ENCODE measurements around the gene PSMC4. TPM values are rescaled to one million over a fixed set of nuclear protein-coding genes. Genes with fewer than 3 reads are reported as not detected.

PSMC4 gene
- total RNA-seq, 1 experiment from 2014 or later, result 111 TPM

GRCh38 chr19:39994361-39994760, 23.4 kb downstream of the PSMC4 start:
- peaks cover 18 to 29% of the 10 kb centered on the region in 2 experiments for H3K9me3 Mint-ChIP-seq
- no peak overlapping the region for H3K18ac ChIP-seq (ENCODE audit: insufficient read length, low read depth, low read length)
- H3K4me1 Mint-ChIP-seq, result peaks cover 10 to 18% of the 10 kb centered on the region in 2 experiments
- TF ChIP-seq CTCF (conservative IDR thresholded peaks at IDR 0.05), result no peak
- no peak overlapping the region for H3K56ac ChIP-seq (ENCODE audit: insufficient read length, low read depth, low read length)
- no peak overlapping the region for H2BK120ac ChIP-seq (ENCODE audit: low read depth, low read length, poor library complexity, severe bottlenecking)
- no peak overlapping the region for H2BK12ac ChIP-seq (ENCODE audit: insufficient read length, low read depth, low read length)
- no peak for DNase-seq
- no peak overlapping the region for H2AFZ ChIP-seq (ENCODE audit: low read length)
- H4K8ac ChIP-seq (replicated peaks; ENCODE audit: insufficient read length, low read depth, low read length), result no peak overlapping the region
- no peak overlapping the region for H3K4me3 Mint-ChIP-seq
- H3T11ph ChIP-seq (ENCODE audit: low read length), result no peak overlapping the region
- no peak overlapping the region for H4K5ac ChIP-seq (ENCODE audit: insufficient read length, low read depth, low read length)
- no peak overlapping the region for H3K27ac Mint-ChIP-seq
- peaks cover 4% of the 10 kb centered on the region; the same call in 1 of the 2 replicates for H3K79me2 ChIP-seq (ENCODE audit: insufficient read depth, low read length)
- no peak overlapping the region for H3K9ac ChIP-seq (ENCODE audit: extremely low read depth, insufficient read length, low read length)
- no peak overlapping the region for H2BK5ac ChIP-seq (ENCODE audit: insufficient read length, low read length)
- H3K27ac ChIP-seq (ENCODE audit: insufficient read length, low read depth, low read length), result no peak overlapping the region
- no peak overlapping the region for H2BK15ac ChIP-seq (ENCODE audit: low read depth, low read length)
- no peaks in the 10 kb centered on the region for H3K79me1 ChIP-seq (ENCODE audit: insufficient read depth, low read depth, low read length, poor library complexity, severe bottlenecking)
- no peak overlapping the region for H2BK20ac ChIP-seq (ENCODE audit: low read depth, low read length, poor library complexity, severe bottlenecking)
- no peak overlapping the region for H4K91ac ChIP-seq (ENCODE audit: insufficient read length, low read depth, low read length)
- H3K4ac ChIP-seq (ENCODE audit: low read depth, low read length), result no peak overlapping the region
- H3K23me2 ChIP-seq (ENCODE audit: insufficient read length, low read depth, low read length, poor library complexity, severe bottlenecking), result peaks cover 4% of the 10 kb centered on the region
- H3K4me2 ChIP-seq (ENCODE audit: insufficient read depth, insufficient read length, low read length), result no peak overlapping the region
- H3K36me3 Mint-ChIP-seq (ENCODE audit: insufficient read depth in 1 of 3, low read depth in 3 of 3), result peaks cover 13 to 25% (median 19%) of the 10 kb centered on the region in 3 experiments
- no peak overlapping the region for H2AK5ac ChIP-seq (ENCODE audit: insufficient read length, low read length)
- H3K27me3 ChIP-seq (ENCODE audit: insufficient read depth, low read length), result no peaks in the 10 kb centered on the region
- H3K14ac ChIP-seq (ENCODE audit: insufficient read depth, low read length), result no peak overlapping the region
- no peaks in the 10 kb centered on the region for H3K4me1 ChIP-seq (ENCODE audit: insufficient read depth, low read length)
- no peaks in the 10 kb centered on the region for H4K20me1 ChIP-seq (ENCODE audit: control insufficient read depth, insufficient read depth, insufficient read length)
- H3K23ac ChIP-seq (ENCODE audit: insufficient read length, low read depth, low read length), result no peak overlapping the region
- peaks cover 11% of the 10 kb centered on the region for H3K9me3 ChIP-seq (ENCODE audit: control insufficient read depth, low read depth, low read length)
- no peaks in the 10 kb centered on the region for H3K27me3 Mint-ChIP-seq (ENCODE audit: low read depth)
